Body of pancreas (tissue), 4 donors: ENCODE measurements around the gene UBE3B. TPM values are rescaled to one million over a fixed set of nuclear protein-coding genes. Genes with fewer than 3 reads are reported as not detected.

Source experiments
- ATAC-seq: fragments of 150-250 bp; one replicate; pipeline ENCODE4 v1.9.1; 2016
- DNase-seq, 4 donors: peaks; one replicate each; pipeline ENCODE4 v3.0.0-alpha.2; 2019
- H3K27ac ChIP-seq, 4 donors: fragments of 200-600 bp; sonication (generic); 1 replicate in 3 of 4; 2 replicates in 1 of 4; pipeline versions ENCODE4 v1.5.1 to v1.6.1; 2016 to 2019; ENCODE audit warnings: mild to moderate bottlenecking in 1 of 4, mixed read lengths in 1 of 4, moderate library complexity in 1 of 4
- H3K27me3 ChIP-seq, 2 donors: fragments of 200-600 bp; sonication (generic); one replicate each; pipeline ENCODE4 v1.6.0; 2016; ENCODE audit warnings: mild to moderate bottlenecking in 1 of 2
- H3K36me3 ChIP-seq, 2 donors: fragments of 200-600 bp; sonication (generic); replicated peaks in 1 of 2; 2 replicates each; pipeline ENCODE4 v1.5.1; 2016; ENCODE audit warnings: low read depth in 2 of 2; ENCODE audit not compliant: insufficient read depth in 1 of 2
- H3K4me1 ChIP-seq: fragments of 200-600 bp; sonication (generic); one replicate; pipeline ENCODE4 v1.6.0; 2016
- H3K4me3 ChIP-seq, 2 donors: fragments of 200-600 bp; sonication (generic); 1 replicate in 1 of 2; 2 replicates in 1 of 2; pipeline ENCODE4 v1.5.1; 2016 to 2019
- H3K9me3 ChIP-seq, 3 donors: fragments of 200-600 bp; sonication (generic); 1 replicate in 2 of 3; 2 replicates in 1 of 3; pipeline ENCODE4 v1.5.1; 2016
- CTCF ChIP-seq, 7 experiments: fragments of 450-650 bp in 4 of 7; fragments of 200-600 bp in 3 of 7; sonication (generic) in 3 of 7; IDR thresholded peaks; one replicate each; pipeline ENCODE4 v1.5.1; 2016 to 2019; ENCODE audit warnings: antibody characterized with exemption in 7 of 7
- POLR2A ChIP-seq, 3 donors: fragments of 450-650 bp; IDR thresholded peaks; one replicate each; pipeline ENCODE4 v1.6.1; 2016; ENCODE audit warnings: antibody characterized with exemption in 3 of 3, mild to moderate bottlenecking in 2 of 3
- WGBS, 2 donors: methylation state at CpG; one replicate each; pipeline ENCODE4 v1.1.5; 2017; 5-methylcytosine and 5-hydroxymethylcytosine counted together
- intact Hi-C: fragments of 100-400 bp; cut with DNase I; formaldehyde crosslinking; loops from one replicate; pipeline ENCODE4 v1.15.1; 2023
- total RNA-seq, 2 donors: library from RNA; depleted of rRNA; stranded (reverse); fragments of >200 nt; gene quantifications; one replicate each; pipeline ENCODE4 v1.1.0, GENCODE V29; 2016

The UBE3B gene
- total RNA-seq, 2 donors from 2014 or later = 18.9 to 33.9 TPM

- no peak overlapping the region for H3K27ac ChIP-seq
- DNase-seq = no peak
- H3K4me1 ChIP-seq = peaks cover 19% of the 10 kb centered on the region
- no peaks in the 10 kb centered on the region for H3K9me3 ChIP-seq
- intact Hi-C loops = no loop called here
- H3K4me3 ChIP-seq = no peak overlapping the region
- WGBS, 2 donors = 78 to 93% methylated on average over 5 to 10 of the region's 10 CpGs
- H3K36me3 ChIP-seq = no peaks in the 10 kb centered on the region
- TF ChIP-seq CTCF (IDR thresholded peaks at IDR 0.05) (no peak), POLR2A (IDR thresholded peaks at IDR 0.05) (no peak)
- no peak for ATAC-seq
- no peaks in the 10 kb centered on the region for H3K27me3 ChIP-seq
These were observed 79.8 kb downstream of the UBE3B start for GRCh38 chr12:109557200-109557599.

- no peaks in the 10 kb centered on the region for H3K36me3 ChIP-seq
- TF ChIP-seq POLR2A (IDR thresholded peaks at IDR 0.05) = no peak
- no peak for TF ChIP-seq CTCF (IDR thresholded peaks at IDR 0.05)
- H3K27me3 ChIP-seq = no peaks in the 10 kb centered on the region
- peaks cover 19% of the 10 kb centered on the region for H3K4me1 ChIP-seq
- intact Hi-C loops = no loop called here
- WGBS, 2 donors = 90 to 92% methylated on average over 6 to 12 of the region's 12 CpGs
- H3K4me3 ChIP-seq = no peak overlapping the region
- H3K27ac ChIP-seq = no peak overlapping the region
- no peaks in the 10 kb centered on the region for H3K9me3 ChIP-seq
- no peak for DNase-seq
- ATAC-seq = no peak
These were observed 80.4 kb downstream of the UBE3B start for GRCh38 chr12:109557805-109558204.

- Histone ChIP-seq H3K36me3 (no peaks in the 10 kb centered on the region), H3K4me3 (no peak overlapping the region), H3K27ac (no peak overlapping the region), H3K27me3 (no peaks in the 10 kb centered on the region), H3K4me1 (peaks cover 19% of the 10 kb centered on the region), H3K9me3 (no peaks in the 10 kb centered on the region)
- TF ChIP-seq POLR2A (IDR thresholded peaks at IDR 0.05) = no peak
- no peak for TF ChIP-seq CTCF (IDR thresholded peaks at IDR 0.05)
- ATAC-seq (no peak), DNase-seq (no peak)
- 93 to 94% methylated on average over 20 to 25 of the region's 25 CpGs for WGBS, 2 donors
- intact Hi-C loops = no loop called here
These were observed 81.2 kb downstream of the UBE3B start for GRCh38 chr12:109558374-109559199.

GRCh38 chr12:109559200-109559505 is 81.7 kb downstream of the UBE3B start:
- no peak overlapping the region for H3K4me3 ChIP-seq
- peaks cover 14% of the 10 kb centered on the region for H3K4me1 ChIP-seq
- H3K36me3 ChIP-seq = no peaks in the 10 kb centered on the region
- 85 to 97% methylated on average over 6 of the region's 6 CpGs for WGBS, 2 donors
- DNase-seq (no peak), ATAC-seq (no peak)
- H3K27me3 ChIP-seq = no peaks in the 10 kb centered on the region
- no peak overlapping the region for H3K27ac ChIP-seq
- no peak for TF ChIP-seq CTCF (IDR thresholded peaks at IDR 0.05)
- TF ChIP-seq POLR2A (IDR thresholded peaks at IDR 0.05) = no peak
- intact Hi-C loops = no loop called here
- H3K9me3 ChIP-seq = no peaks in the 10 kb centered on the region

GRCh38 chr12:109559601-109560000 is 82.2 kb downstream of the UBE3B start:
- no peak for DNase-seq
- ATAC-seq = no peak
- no peaks in the 10 kb centered on the region for H3K9me3 ChIP-seq
- H3K4me1 ChIP-seq = peaks cover 11% of the 10 kb centered on the region
- H3K4me3 ChIP-seq = no peak overlapping the region
- H3K27me3 ChIP-seq = no peaks in the 10 kb centered on the region
- 94 to 96% methylated on average over 5 to 8 of the region's 10 CpGs for WGBS, 2 donors
- peaks cover 0 to 1% of the 10 kb centered on the region in 2 donors for H3K36me3 ChIP-seq
- H3K27ac ChIP-seq = no peak overlapping the region
- intact Hi-C loops = no loop called here
- TF ChIP-seq POLR2A (IDR thresholded peaks at IDR 0.05) = no peak
- TF ChIP-seq CTCF (IDR thresholded peaks at IDR 0.05) = no peak
